ENCODE data around the gene DHX29. TPM values are rescaled to one million over a fixed set of nuclear protein-coding genes. Genes with fewer than 3 reads are reported as not detected.

The DHX29 gene
- total and polyA plus RNA-seq, 4 donors: 8.0 to 35.3 (median 19.1) TPM

DNA sequence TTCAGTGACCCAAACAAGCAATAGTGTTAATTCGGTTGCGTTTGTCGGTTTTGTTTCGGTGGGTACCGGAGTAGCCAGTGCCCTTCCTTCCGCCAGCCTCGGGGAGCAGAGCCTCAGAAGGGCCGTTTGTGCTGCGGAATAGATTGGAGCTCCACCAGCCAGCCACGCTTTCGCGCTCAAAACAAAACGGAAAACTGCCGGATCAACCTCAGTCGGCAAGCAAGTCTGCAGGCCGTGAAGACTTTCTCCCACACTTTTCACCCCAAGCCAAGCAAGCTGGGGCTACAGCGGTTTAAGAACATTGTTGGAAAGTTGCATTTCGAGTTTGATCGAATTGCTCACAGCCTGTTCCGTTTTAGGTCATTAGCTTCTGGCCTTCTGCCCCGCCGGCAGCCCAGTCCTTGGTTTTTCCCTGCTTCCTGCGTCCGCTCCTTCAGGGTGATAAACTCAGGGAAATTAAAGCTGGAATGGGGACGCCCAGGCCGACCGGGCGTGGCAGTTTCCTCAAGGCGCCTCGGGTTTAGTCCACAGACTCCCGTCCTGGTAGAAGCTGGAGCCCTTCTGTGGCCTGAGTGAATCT lies 73.3 kb downstream of the DHX29 start:
- peak overlapping the region in 1 of 2 donors; percentile 49 for H3K9ac ChIP-seq (ENCODE audit: insufficient read depth in 1 of 2, low read length in 2 of 2)
- peaks cover 8 to 70% (median 68%) of the 10 kb centered on the region in 3 donors for H3K27me3 ChIP-seq (ENCODE audit: control insufficient read depth in 3 of 3, insufficient read depth in 3 of 3, low read length in 2 of 3)
- ATAC-seq (ENCODE audit: insufficient read depth, low FRiP score) (peak; percentile 17), DNase-seq (peak; percentile 47 to 51 (median 50))
- no peak overlapping the region for H3K27ac ChIP-seq (ENCODE audit: low read depth in 1 of 2, low read length in 1 of 2)
- peaks cover 0 to 34% (median 9%) of the 10 kb centered on the region in 5 donors for H3K4me1 ChIP-seq (ENCODE audit: control insufficient read depth in 5 of 5, insufficient read depth in 5 of 5, low read length in 5 of 5)
- 10 to 17% methylated on average over 31 of the region's 31 CpGs for WGBS, 2 donors
- H3K9me3 ChIP-seq (ENCODE audit: control insufficient read depth in 4 of 4, insufficient read depth in 3 of 4, low read length in 3 of 4): peaks cover 0 to 6% (median 0%) of the 10 kb centered on the region in 4 donors
- H3K36me3 ChIP-seq (ENCODE audit: control insufficient read depth in 4 of 4, insufficient read depth in 4 of 4, low read length in 4 of 4): no peaks in the 10 kb centered on the region
- peak overlapping the region; percentile 24 for H3K4me3 ChIP-seq
- TF ChIP-seq, protein P1, sequence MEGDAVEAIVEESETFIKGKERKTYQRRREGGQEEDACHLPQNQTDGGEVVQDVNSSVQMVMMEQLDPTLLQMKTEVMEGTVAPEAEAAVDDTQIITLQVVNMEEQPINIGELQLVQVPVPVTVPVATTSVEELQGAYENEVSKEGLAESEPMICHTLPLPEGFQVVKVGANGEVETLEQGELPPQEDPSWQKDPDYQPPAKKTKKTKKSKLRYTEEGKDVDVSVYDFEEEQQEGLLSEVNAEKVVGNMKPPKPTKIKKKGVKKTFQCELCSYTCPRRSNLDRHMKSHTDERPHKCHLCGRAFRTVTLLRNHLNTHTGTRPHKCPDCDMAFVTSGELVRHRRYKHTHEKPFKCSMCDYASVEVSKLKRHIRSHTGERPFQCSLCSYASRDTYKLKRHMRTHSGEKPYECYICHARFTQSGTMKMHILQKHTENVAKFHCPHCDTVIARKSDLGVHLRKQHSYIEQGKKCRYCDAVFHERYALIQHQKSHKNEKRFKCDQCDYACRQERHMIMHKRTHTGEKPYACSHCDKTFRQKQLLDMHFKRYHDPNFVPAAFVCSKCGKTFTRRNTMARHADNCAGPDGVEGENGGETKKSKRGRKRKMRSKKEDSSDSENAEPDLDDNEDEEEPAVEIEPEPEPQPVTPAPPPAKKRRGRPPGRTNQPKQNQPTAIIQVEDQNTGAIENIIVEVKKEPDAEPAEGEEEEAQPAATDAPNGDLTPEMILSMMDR (IDR thresholded peaks at IDR 0.05; ENCODE audit: control extremely low read depth, extremely low read depth): no peak

DNA sequence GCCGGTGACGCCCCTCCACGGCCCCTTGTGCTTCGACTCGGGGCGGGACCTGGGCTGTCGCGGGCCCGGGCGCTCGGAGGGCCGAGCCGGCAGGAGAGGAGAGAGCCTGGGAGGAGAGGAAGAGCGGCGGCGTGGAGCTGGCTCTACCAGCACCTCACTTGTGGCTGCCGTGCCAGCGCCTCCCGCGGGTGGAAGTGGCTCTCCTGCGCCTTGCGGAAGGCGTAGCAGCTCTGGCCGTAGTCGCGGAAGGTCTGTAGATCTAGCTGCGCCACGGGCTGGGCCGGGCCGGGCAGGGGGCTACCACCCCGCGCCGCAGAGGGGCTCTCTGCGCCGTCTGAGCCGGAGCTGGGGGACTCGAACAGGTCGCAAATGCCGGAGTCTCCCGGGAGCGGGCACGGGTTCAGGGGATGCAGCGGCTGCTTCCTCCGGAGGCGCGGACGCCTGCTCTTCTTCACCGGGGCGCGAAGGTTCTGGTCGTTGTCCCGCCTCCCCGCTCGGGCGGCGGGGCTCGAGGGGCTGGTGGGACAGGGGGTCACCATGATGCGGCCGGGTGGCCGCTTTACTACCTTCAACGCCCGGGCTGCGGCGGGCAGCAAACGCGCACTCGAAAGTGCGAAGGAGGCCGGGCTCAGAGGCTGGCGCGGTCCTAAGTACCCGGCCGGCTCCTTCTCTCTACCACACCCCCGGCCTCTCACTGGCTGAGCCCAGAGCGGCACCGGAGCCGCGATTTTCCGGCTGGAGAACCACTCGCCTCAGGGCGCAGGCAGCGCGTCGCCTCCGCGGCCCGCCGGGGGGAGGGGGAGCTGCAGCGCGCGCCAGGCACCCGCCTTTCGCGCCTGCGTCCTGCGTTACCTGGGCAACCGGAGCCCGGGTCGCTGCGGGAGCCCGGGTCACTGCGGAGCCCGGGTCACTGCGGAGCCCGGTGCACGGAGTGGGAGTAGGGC lies 74.2 kb downstream of the DHX29 start, which contains the start of gene CCNO:
Gene CCNO (minus strand): TSS at position 624 of the 944 bp plus-strand sequence. CDS start 85 bp downstream, at position 539.
- peaks cover 0 to 6% (median 0%) of the 10 kb centered on the region in 4 donors for H3K9me3 ChIP-seq (ENCODE audit: control insufficient read depth in 4 of 4, insufficient read depth in 3 of 4, low read length in 3 of 4)
- peaks cover 8 to 78% (median 76%) of the 10 kb centered on the region in 3 donors for H3K27me3 ChIP-seq (ENCODE audit: control insufficient read depth in 3 of 3, insufficient read depth in 3 of 3, low read length in 2 of 3)
- peak; percentile 68 to 79 (median 74) for DNase-seq
- WGBS, 2 donors: 1 to 2% methylated on average over 76 to 106 of the region's 106 CpGs
- no peaks in the 10 kb centered on the region for H3K36me3 ChIP-seq (ENCODE audit: control insufficient read depth in 4 of 4, insufficient read depth in 4 of 4, low read length in 4 of 4)
- H3K9ac ChIP-seq (ENCODE audit: insufficient read depth in 1 of 2, low read length in 2 of 2): peak within 1 kb of the TSS in 1 of 2 donors; percentile 49
- ATAC-seq (ENCODE audit: insufficient read depth, low FRiP score): peak; percentile 87
- peak within 1 kb of the TSS; percentile 27 for H3K4me3 ChIP-seq
- TF ChIP-seq, protein P1 (IDR thresholded peaks at IDR 0.05; ENCODE audit: control extremely low read depth, extremely low read depth): no peak
- no peak within 1 kb of the TSS for H3K27ac ChIP-seq (ENCODE audit: low read depth in 1 of 2, low read length in 1 of 2)
- H3K4me1 ChIP-seq (ENCODE audit: control insufficient read depth in 5 of 5, insufficient read depth in 5 of 5, low read length in 5 of 5): peaks cover 0 to 34% (median 9%) of the 10 kb centered on the region in 5 donors

DNA sequence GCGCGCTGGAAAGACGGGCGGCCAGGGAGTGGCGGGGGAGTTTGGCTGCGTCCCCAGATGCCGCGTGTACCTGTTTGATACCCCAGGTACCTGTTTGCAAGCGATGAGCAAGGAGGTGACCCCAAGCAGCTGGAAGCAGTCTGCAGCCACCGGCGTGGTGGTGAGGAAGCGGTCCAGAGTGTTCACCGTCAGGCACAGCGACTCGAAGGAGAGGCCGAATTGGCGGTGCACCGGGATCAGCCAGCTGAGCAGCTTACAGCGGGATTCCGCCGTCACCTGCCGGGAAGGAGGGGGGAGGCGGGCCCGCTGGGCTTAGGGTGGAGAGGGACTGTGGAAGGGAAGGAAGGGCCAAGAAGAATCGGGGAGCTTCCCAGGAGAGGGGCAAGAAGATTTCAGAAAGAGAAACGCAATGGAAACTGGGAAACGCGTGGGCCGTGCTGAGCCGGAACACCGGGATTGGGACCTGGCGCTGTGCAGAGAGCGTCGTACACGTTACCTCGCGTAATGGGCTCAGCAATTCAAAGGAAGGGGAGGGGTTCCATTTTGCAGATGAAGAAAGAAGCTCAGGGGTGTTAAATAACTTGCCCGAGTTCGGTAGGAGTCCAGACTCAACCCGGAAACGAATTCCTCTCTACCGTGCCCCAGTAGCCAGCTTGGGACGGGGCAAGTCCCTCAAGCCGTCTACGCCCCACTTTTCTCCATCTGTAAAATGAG lies 75.1 kb downstream of the DHX29 start:
- 2 to 3% methylated on average over 45 of the region's 45 CpGs for WGBS, 2 donors
- H3K27ac ChIP-seq (ENCODE audit: low read depth in 1 of 2, low read length in 1 of 2): no peak overlapping the region

More for the DNA sequence above, 75.1 kb downstream of the DHX29 start:
- ATAC-seq (ENCODE audit: insufficient read depth, low FRiP score) (no peak), DNase-seq (peak; percentile 25 to 41 (median 36))
- H3K36me3 ChIP-seq (ENCODE audit: control insufficient read depth in 4 of 4, insufficient read depth in 4 of 4, low read length in 4 of 4): no peaks in the 10 kb centered on the region
- H3K4me1 ChIP-seq (ENCODE audit: control insufficient read depth in 5 of 5, insufficient read depth in 5 of 5, low read length in 5 of 5): peaks cover 0 to 38% (median 9%) of the 10 kb centered on the region in 5 donors
- peak overlapping the region; percentile 27 for H3K4me3 ChIP-seq
- H3K27me3 ChIP-seq (ENCODE audit: control insufficient read depth in 3 of 3, insufficient read depth in 3 of 3, low read length in 2 of 3): peaks cover 15 to 81% (median 77%) of the 10 kb centered on the region in 3 donors
- peaks cover 0 to 8% (median 0%) of the 10 kb centered on the region in 4 donors for H3K9me3 ChIP-seq (ENCODE audit: control insufficient read depth in 4 of 4, insufficient read depth in 3 of 4, low read length in 3 of 4)
- TF ChIP-seq, protein P1 (IDR thresholded peaks at IDR 0.05; ENCODE audit: control extremely low read depth, extremely low read depth): no peak
- H3K9ac ChIP-seq (ENCODE audit: insufficient read depth in 1 of 2, low read length in 2 of 2): no peak overlapping the region

All from lung (tissue), 12 donors.